ENCODE data around the gene GRID1.
"Not testable (repeated sequence)": the region's sequence is repeated elsewhere in the genome, so short reads cannot be mapped to it uniquely, and the experiment has no call there.

Gene GRID1

DNA sequence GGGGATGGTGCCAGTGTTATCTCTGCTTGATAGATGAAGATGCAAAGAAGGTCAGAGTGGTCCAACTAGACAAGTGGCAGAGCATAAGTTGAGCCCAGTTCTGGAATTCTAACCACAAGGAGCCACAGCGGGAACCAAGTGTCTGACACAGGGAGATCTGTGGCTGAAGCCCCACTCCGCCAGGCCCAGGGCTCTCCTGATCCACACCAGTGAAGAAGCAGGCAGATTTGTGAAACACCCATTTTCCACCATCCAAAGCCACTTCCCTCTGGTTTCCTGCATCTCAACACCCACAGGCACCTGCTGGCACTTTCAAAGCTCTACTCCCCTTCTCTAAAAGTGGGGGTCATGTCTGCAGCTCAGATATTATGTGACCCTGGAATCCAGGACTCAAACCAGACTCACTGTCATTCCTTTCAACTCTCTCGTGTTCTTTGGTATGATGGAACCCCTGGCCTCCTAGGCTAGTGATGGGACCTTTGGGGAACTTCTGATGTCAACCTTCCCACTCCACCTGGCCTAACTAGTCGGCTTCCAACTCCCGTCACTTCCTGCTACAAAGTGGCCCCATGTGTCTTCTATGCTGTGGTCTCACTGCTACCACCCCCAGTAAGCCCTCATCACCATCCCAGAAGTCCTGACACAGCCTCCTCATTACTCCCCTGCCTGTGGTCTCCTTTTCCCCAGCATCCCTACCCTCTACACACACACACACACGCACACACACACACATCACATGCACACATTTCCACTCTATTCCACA lies 177.6 kb downstream of the GRID1 start:
- DNase-seq (ENCODE audit: low read depth) = no peak

DNA sequence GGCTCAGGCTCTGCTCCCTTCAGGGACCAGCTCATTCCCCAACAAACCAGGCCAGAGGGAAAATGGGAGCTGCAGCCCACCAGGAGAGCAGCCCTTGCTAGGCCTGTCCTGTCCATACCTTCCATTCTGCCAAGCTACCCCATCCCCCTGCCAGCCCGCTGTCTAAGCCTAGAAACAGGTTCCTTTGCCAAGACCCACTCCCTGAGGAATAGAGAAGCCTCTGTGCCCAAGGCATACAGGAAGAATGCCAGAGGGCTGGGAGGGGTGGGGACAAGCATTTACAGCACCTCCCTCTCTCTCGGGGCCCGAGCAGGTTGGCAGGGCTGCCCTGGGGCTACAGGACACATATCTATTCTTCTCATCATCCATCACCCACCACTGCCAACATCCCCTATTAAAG lies 178.3 kb downstream of the GRID1 start:
- DNase-seq (ENCODE audit: low read depth) = no peak

DNA sequence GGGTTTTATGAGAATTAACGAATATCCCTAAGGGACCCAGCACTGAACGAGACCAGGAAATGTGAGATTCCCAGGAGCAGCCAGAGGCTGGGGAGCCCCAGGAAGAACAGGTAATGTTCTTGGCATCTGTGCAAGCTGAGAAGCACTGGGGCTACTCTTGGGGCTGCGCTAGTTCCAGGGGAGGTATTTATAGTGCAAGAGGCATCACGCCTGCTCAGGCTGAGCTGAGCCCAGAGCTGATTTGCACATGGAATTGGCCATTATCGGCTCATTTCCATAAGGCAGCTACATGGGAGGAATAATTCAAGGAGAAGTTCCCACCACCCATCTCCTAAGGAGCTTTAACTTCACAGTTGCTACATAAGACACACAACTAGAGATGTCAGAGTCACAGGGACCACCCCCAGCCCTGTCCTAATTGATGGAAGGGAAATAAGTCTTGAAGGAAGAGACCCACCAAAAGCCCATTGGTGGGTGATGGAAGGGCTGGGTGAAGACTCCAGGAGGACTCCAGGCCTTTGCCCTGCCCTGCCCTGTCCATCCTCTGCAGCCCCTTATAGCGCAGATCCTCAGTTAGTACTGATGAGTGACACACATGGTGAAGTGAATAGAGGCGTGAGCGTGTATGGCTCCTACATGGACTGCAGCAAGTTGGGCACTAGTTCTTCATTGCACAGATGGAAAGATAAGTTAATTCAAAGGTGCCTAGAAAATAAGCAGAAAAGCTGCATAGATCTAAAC lies 178.9 kb downstream of the GRID1 start:
- DNase-seq (ENCODE audit: low read depth) = no peak

DNA sequence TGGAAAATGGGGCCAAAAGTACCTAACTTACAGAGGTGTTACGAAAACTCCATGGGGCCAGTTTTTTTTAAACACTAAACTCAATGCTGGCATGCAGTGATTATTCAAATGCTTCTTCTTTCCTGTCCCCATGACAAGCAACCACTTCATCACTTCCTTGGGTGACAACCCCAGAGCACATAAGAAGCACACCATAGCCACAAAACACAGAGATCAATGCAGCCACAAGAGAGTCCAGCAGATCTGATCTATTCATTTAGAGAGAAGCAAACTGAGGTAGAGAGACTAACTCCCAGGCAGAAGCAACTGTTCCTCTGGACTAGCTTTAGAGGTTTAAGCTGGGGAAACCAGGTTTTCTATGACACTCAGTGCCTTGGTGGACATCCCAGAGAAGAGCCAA lies 180.0 kb downstream of the GRID1 start:
- DNase-seq (ENCODE audit: low read depth) = no peak

DNA sequence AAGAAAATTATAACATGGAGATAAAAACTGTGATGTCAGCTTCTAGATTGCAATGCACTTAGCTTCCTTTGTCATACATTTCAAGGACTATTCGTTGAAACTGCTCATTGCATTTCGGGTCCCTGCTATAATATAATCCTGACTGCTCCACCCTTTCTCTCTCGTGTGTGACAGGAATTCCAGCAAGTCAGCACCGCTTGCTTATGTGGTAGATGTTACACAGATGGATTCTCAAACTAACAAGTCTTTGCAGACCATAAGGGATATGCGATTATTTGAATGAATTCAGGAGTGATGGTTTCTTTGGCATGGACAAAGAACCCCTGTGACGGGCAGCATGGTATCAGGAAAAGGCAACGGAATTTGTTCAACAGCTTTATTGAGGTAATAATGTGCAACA lies 184.0 kb downstream of the GRID1 start:
- no peak for DNase-seq (ENCODE audit: low read depth)

DNA sequence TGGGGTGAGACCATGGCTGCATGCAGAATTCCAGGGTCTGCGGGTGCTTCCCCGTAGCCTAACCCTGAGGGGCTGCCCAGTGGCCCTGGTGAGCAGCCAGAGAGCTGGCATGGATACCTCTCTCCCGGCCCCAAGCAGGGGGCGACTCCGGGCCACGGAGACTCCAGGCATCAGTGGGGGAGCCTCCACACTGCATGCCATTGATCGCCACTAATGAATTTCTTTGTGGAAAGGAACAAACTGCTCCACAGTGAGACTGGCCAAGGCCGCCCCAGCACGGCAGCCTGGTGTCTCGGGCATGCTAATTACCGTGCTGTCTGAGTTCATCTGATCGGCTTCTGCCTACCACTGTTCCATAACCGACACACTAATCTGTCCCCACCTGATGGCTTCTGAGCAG lies 184.4 kb downstream of the GRID1 start:
- no peak for DNase-seq (ENCODE audit: low read depth)

DNA sequence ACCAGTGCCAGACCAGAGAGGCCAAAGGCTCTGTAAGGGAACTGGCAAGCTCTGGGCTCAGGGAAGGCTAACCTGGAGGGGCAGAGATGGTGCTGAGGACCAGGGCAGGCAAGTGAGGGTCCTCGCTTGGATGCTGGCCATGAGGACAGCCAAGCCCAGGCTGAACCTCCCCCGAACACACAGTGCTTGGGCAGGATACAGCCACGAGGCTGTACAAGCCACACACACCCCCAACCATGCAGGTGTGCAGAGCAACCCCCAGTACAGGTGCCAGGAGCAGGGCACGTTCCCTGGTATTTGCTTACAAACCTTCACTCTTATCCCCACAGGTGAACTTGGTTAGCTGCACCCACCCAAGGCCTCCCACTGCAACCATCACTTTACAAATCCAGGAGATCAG lies 185.7 kb downstream of the GRID1 start:
- no peak for DNase-seq (ENCODE audit: low read depth)

DNA sequence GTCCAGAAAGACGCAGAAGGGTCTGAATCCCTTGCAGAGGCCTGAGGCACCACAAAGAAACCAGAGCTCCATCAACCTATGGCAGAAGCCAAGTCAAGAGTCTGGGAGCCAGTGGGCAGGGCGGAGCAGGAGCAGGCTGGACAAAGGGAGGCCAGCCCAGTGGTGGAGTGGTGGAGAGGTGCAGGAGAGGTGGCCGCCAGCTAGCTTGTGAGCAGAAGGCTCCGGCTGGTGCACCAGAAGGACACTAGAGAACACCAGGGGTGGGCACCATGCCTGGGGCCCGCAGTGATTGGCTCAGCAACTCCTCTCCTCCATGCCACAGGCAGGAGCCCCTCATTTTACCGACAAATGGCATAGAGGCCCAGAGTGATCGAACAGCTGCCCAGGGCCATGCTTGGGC lies 186.6 kb downstream of the GRID1 start:
- DNase-seq (ENCODE audit: low read depth) = no peak

DNA sequence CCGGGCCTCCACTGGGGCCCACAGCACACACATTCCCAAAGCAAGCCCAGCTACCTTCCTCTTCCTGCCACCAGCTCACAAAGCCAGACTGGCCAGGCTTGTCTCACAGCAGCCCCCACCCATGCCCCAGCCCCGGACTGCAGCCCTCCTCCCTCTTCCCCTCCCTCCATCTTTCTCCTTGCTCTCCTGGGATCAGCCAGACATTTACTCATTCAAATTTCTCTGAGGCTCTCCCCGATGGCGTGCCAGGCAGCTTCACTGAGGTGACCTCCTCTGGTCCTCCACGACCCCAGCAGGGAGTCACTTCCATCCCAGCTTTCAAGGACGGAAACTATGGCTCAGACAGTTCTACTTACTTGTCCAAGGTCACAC lies 187.5 kb downstream of the GRID1 start:
- DNase-seq (ENCODE audit: low read depth) = no peak

DNA sequence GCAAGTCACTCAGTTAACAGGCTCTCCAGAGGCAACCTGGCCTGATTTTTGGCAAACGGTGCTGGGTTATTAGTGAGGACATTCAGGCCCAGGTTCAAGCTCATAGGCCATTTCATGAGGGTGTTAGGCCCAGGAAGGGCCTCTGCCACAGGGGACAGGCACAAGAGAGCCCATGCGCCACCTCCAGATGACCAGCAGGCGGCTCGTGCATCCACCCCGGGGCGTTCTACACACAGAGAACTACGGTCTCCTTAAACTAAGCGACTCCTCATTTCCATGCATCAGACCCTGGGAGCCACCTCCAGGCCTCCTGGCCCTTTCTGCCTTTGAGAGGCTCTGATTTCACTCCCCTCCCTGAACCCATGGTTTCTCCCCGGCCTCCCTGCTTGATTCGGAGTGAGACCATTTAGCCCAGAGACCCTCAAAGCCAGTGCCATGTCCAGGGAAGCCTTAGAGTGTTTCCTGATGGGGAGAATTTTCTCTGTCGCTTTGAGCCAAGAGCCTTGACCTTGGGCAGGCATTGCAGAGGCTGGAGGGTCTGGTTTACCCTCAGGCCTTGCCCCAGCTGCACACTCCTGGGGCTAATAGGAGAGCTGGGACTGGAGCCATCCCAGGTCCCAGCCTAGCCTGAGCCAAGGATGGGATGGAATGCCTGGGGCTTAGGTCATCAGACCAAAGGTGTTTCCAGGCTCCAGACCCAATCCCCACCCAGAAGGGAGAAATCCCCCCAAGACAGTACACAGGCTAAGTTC lies 188.0 kb downstream of the GRID1 start:
- DNase-seq (ENCODE audit: low read depth) = no peak

DNA sequence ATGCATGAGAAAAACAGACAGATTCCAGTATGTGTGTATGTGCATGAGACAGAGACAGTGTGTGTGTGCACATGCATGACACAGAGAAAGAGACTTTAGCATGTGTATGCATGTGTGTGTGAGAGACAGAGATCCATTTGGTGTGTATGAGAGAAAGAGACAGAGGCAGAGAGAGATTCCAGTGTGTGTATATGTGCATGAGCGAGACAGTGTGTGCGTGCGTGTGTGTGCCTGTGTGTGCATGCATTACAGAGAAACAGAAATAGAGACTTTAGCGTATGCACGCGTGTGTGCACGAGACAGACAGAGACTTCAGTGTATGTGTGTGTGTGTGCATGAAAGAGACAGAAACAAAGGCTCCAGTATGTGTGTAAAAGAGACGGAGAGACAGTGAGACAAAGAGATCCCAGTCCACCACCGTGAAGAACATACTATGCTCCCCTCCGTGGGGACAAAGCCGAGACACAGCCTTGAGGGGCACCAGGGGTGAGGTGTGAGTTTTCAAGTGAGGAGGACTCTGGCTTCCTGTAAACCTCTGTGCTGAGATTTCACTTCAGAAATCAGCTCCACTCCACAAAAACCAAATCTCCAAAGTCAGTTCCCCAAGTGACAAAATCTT lies 188.9 kb downstream of the GRID1 start:
- no peak for DNase-seq (ENCODE audit: low read depth)

DNA sequence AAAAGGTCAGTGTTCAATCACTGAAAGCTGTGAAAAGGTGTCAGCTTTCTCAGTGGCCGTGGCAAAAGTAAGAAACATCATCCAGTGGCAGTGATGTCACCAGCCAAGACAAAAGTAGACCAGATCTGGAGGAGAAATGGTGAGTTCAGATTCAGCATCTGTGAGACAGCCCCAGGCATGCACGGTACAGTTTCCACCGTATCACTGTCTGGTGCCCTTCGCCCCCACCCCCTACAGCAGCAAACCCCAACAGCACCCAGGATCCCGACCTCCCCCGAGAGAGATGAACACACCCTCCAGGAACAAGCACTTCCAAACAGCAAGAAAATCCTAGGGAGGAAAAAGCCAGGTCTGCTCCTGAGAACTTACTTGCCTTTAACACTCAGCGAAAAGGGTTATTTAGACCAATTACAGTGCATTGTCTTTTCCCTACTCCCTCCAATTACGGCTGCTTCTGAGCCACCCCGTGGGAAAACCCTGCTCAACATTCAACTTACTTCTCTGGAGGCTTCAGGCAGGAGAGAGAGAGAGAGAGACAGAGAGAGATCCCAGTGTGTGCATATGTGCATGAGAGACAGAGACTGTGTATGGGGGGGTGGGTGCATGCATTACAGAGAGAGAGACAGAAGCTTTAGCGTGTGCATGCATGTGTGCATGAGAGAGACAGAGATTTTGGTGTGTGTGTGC lies 189.6 kb downstream of the GRID1 start:
- DNase-seq (ENCODE audit: low read depth) = no peak

DNA sequence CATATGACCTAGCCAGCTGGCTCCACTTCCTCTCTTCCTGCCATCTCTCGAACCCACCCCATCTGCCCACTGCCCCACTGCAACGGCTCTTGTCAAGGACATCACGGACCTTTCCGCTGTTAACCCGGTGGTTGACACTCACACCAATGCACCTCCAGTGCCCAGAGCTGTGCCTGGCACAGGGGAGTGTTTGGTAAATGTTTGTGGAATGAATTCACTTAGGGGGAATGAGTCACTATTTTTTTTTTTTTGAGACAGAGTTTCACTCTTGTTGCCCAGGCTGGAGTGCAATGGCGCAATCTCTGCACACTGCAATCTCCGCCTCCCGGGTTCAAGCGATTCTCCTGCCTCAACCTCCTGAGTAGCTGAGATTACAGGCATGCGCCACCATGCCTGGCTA lies 191.1 kb downstream of the GRID1 start:
- not testable (repeated sequence) for DNase-seq (ENCODE audit: low read depth)

DNA sequence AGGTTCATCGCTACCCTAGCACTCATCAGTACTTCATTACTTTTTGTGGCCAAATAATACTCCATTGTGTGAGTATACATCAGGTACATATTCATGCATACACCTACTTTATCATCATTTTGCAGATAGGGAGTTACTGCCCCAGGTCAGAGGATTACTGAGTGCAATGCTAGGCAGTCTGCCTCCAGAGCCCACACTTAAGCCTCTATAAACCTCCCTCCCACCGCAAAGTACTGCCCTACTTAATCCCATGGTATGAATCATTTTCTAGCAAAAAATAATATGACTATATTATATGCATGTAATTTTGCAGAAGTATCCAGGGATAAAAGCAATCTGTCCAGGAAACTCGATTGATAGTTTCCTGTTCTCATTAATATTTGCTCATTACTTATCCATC lies 194.3 kb downstream of the GRID1 start:
- no peak for DNase-seq (ENCODE audit: low read depth)

DNA sequence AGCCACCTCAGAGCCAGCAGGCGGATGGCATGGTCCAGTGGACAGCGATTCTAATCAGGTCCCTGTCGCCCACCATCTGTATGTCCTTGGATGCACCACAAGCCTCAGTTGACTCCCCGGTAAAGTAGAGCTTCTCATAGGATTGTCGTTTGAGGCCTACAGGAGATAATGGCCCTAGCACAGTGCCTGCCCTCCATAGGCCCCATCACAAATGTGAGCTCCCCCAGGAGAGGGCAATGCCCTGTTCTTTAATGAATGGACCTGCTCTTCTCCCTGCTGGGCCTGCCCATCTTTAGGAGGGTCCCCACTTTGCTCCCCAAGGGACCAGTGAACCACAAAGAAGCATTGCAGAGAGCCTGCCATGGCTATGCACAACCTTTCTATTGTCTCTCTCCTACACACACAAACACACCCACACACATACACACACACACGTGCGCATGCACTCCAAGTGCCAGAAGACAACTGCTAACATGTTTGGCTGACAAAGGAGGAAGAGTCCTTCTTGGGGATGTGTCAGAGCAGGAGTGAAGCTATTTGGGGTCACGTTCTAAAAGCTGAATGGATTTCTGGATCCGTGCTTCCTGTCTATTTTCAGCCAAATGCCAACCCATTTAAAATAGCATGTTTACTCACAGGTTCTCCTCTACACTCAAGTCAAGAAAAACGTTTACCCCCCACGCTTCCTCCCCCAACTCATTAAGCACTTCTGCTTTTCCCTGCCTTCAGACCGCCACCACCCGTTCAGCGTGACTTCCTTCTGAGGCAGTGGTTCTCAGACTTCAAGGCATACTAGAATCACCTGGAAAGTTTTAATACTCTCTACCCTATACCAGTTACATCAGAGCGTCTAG lies 196.1 kb downstream of the GRID1 start:
- no peak for DNase-seq (ENCODE audit: low read depth)

DNA sequence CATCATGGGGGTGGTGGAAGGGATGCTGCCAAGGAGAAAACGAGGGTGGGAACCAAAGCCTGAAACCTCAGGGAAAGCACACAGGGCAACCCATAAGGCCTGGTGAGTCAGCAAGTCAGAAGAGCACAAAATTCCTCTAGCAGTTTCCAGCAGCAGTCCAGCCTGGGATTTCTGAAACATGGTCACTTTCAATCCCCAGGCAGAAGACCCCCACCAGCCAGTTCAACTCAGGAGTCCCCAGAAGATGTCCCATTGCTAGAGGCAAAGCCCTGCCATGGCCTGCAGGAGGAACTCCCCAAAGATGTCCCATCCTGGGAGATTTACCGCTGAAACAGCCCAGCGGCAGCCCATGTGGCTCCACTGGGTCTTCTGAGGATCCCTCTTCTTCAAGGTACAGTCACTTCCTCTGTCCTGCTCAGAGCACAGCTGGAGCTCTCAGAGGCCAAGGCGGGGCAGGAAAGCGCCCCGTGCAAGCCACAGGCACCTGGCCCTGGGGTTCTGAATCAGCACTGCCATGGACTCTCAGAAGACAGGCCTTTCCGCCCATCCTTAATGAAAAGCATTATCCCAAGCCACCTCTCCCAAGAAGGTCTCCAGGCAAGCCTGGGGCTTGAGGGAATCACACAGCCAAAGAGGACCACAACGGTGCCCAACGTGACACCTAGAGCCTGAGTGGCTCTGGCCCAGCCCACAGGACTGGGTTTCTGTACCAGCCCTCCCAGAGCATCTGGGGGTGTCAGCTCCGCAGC lies 196.9 kb downstream of the GRID1 start:
- DNase-seq (ENCODE audit: low read depth) = no peak

DNA sequence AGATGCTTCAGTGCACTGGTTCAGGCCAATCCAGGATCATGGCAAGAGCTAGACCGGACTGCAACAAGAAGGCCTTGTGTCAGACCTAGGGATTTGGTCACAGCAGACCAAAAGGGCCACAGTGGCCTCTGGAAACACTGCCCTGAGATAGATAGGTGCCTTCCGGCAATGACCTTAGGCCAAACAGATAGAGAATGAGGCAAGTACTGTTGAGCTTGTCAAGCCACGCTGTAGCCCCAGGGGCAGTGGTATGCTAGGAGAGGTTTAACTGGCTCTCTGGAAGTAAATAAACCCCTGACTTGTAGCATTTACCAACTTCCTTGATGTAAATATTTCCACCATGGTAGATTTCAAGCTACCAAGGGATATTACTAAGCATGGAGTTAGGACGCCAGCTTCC lies 197.5 kb downstream of the GRID1 start:
- no peak for DNase-seq (ENCODE audit: low read depth)

DNA sequence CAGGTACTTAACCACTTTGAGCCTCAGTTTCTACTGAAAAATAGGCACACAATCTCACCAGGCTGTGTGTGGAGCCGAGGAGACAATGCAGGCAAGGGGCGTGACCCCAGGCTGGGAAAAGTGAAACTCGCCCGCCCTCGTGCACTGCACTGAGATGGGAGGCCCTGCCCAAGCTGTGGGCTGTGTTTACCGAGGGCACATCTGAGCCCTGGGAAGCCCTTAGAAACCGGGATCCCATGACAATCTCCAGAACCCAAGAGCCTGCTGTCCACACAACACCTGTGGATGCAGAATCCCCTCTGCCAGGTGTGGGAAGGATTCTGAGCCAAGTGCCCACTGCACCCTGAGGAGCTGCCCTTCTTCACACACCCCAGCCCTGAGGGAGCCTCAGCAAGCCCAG lies 198.3 kb downstream of the GRID1 start:
- no peak for DNase-seq (ENCODE audit: low read depth)

DNA sequence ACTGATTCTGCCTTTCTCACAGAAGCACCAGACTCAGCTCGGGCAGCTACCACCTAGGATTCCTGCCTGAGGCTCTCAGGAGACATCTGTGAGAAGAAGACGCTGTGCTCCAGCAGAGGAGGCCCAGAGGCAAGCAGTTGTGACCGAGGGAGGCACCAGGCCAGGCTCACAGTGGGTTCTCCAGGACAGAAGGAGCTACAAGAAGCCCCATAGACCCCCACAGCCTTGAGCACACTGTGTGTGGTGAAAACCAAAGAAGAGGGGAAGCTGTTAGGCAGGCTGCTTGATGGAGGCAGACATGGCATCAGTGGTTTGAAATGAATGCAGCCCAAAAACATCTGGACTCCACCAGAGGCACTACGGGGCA lies 198.8 kb downstream of the GRID1 start:
- DNase-seq (ENCODE audit: low read depth) = no peak

DNA sequence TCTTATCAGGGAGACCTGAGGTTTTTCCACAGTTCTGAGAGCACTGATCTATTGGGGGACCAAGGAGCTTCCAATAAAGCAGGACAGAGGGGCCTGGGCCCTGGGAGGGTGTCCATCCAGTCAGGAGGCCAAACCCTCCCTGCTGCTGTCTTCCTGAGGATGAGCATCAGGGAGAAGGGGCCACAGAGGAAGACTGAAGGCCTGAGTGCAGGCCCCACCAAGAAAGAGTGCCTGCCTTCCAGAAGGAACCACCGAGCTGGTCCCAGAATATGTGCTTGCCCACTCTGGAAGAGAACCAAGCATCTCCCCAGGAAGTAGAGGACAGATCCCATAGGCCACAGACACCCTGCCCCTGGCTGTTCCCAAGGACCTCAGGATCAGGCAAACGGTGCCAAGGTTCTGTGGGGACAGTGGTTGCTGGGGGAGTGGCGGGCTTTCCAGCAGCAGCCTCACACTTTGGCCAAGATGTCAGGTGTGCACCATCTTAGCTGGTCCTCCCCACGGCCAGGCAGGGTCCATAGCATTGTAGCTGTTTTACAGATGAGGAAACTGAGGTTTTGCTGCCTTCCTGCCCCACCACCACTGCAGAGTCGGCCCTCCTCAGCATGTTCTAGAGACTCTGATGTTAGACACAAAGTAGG lies 199.4 kb downstream of the GRID1 start:
- no peak for DNase-seq (ENCODE audit: low read depth)
